PFSK-1 (cell line): ENCODE measurements around the gene CEBPE.

ENCODE experiments used
- TAF1 ChIP-seq: IDR thresholded peaks from 2 replicates; pipeline ENCODE4 v1.6.1; 2012; ENCODE audit warnings: low read length, control low read depth, borderline replicate concordance; ENCODE audit not compliant: insufficient read depth
- TF ChIP-seq, protein P1 (sequence below), 2 experiments: IDR thresholded peaks; 2 replicates each; pipeline versions ENCODE4 v1.6.1 to v1.8.0; 2011 to 2012; ENCODE audit warnings: low read depth in 2 of 2, low read length in 2 of 2, control low read depth in 1 of 2, inconsistent platforms in 1 of 2, mild to moderate bottlenecking in 1 of 2, moderate library complexity in 1 of 2; ENCODE audit not compliant: insufficient read depth in 1 of 2

DNA sequence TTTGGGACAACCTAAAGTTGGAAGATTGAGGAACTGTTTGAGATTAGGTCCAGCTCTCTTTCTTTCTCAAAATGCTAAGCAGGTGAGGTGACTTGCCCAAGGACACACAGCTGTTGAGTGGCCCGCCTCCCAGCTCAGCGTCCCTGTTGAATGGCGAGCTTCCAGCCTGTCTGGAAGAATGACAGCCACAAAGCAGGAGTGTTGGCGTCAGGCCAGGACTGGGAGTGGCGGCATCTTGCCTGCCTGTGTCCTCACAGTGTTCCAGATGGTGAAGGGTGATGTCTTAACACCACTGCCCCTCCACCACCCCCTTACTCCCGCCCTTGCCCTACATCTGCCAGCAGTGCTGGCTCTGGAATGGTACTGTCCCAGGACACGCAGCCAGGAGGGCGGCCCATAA lies 4.4 kb upstream of the CEBPE start:
- no peak for TF ChIP-seq TAF1
- TF ChIP-seq, protein P1, sequence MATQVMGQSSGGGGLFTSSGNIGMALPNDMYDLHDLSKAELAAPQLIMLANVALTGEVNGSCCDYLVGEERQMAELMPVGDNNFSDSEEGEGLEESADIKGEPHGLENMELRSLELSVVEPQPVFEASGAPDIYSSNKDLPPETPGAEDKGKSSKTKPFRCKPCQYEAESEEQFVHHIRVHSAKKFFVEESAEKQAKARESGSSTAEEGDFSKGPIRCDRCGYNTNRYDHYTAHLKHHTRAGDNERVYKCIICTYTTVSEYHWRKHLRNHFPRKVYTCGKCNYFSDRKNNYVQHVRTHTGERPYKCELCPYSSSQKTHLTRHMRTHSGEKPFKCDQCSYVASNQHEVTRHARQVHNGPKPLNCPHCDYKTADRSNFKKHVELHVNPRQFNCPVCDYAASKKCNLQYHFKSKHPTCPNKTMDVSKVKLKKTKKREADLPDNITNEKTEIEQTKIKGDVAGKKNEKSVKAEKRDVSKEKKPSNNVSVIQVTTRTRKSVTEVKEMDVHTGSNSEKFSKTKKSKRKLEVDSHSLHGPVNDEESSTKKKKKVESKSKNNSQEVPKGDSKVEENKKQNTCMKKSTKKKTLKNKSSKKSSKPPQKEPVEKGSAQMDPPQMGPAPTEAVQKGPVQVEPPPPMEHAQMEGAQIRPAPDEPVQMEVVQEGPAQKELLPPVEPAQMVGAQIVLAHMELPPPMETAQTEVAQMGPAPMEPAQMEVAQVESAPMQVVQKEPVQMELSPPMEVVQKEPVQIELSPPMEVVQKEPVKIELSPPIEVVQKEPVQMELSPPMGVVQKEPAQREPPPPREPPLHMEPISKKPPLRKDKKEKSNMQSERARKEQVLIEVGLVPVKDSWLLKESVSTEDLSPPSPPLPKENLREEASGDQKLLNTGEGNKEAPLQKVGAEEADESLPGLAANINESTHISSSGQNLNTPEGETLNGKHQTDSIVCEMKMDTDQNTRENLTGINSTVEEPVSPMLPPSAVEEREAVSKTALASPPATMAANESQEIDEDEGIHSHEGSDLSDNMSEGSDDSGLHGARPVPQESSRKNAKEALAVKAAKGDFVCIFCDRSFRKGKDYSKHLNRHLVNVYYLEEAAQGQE (IDR thresholded peaks at IDR 0.05; ENCODE audit: insufficient read depth in 1 of 2, low read depth in 2 of 2, low read length in 2 of 2): no peak
